Left colon (tissue), 2 donors: ENCODE measurements around the gene HECTD1. TPM values are rescaled to one million over a fixed set of nuclear protein-coding genes. Genes with fewer than 3 reads are reported as not detected.
"Not testable (repeated sequence)": the region's sequence is repeated elsewhere in the genome, so short reads cannot be mapped to it uniquely, and the experiment has no call there.

Experiments
- ATAC-seq: fragments of 200-7000 bp; cut with Tn5 transposase; one replicate; pipeline ENCODE4 v1.9.1; 2020; ENCODE audit warnings: mild to moderate bottlenecking, moderate library complexity
- DNase-seq, 2 donors: peaks; one replicate each; pipeline ENCODE4 v3.0.0-alpha.2; 2020
- intact Hi-C, 2 donors: fragments of 100-400 bp; cut with DNase I in 1 of 2; cut with micrococcal nuclease in 1 of 2; formaldehyde crosslinking; loops; one replicate each; pipeline versions ENCODE4 v1.11.2 to v1.14.0; 2022; cut with DNase I, micrococcal nuclease
- total RNA-seq, 2 donors: library from RNA; stranded (reverse); fragmentation: NEBNext Ultra II Directional; extraction: Animal tissue kit (Norgen Biotek cat#: 25700); gene quantifications; one replicate each; pipeline ENCODE4 v1.2.1, GENCODE V29; 2021
- donor health status: DM: no; HTN: no; CAD: no.
- donor health status: DM: yes; HTN: yes; CAD: no.

Gene HECTD1
- total RNA-seq, 2 donors from 2014 or later, result 129 to 142 TPM

DNA sequence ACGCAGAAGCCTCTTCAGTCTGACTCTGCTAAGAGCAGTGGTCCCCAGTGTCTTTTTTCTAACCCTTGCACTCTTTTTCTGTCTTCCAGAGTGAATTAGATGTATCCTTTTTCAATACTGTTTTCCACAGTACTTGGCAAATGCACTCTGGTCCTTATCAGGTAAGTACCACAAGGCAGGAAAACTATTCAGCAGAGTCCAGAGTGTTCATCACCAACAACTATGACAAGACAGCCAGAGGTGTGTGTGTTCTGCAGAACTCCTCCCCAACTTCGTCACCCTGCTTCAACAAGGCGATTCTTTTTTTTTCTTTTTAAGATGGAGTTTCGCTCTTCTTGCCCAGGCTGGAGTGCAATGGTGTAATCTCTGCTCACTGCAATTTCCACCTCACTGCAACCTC is 127.1 kb downstream of the HECTD1 start:
- ATAC-seq, result peak; percentile 21
- intact Hi-C loops, result loop anchor here in 1 of 2 donors (5.0 kb wide), 1 partner anchor 98 kb away; no protein-coding TSS in a partner anchor
- no peak for DNase-seq

GRCh38 chr14:31080056-31080455 is 127.5 kb downstream of the HECTD1 start:
- DNase-seq, result no peak
- intact Hi-C loops, result loop anchor here in 1 of 2 donors (5.0 kb wide), 1 partner anchor 98 kb away; no protein-coding TSS in a partner anchor
- peak; percentile 88 for ATAC-seq

DNA sequence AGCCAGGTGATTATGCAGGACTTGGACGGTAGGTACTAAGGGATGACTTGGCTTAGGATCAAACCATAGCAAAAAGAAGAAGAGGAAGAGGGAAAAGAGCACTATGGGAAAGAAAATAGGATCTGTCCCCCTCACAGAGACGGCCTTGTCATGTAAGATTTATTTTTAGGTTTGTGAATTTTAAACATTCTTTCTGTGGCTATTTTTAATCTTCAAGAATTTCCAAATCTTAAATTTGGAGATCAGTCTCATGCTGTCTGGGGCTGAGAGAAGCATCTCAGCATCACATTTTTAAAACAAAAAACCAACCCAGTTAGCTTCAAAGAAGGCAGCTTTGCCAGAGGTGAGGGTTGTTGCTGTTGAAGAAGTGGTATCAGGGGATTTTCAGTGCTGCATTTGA is 128.8 kb downstream of the HECTD1 start:
- intact Hi-C loops, result no loop called here
- DNase-seq (no peak), ATAC-seq (no peak)

- no peak for DNase-seq
- ATAC-seq, result no peak
- intact Hi-C loops, result no loop called here
These were observed 132.4 kb downstream of the HECTD1 start for GRCh38 chr14:31075144-31075543.

DNA sequence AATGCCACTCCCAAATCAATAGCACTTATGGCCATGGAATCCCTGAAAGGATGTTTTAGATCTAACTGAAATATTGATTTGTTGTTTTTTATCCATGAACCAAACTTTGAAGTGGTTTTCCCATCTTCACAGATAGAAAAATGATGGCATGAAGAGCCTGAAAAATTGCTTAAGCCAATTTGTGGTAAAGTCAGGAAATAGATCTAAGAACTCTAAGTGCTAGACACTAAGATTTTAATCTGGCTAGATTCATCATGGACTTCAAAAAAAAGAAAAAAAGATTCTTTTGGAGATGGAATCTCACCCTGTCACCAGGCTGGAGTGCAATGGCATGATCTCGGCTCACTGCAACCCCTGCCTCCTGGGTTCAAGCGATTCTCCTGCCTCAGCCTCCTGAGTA is 136.4 kb downstream of the HECTD1 start:
- intact Hi-C loops, result no loop called here
- DNase-seq, result no peak
- ATAC-seq, result no peak

DNA sequence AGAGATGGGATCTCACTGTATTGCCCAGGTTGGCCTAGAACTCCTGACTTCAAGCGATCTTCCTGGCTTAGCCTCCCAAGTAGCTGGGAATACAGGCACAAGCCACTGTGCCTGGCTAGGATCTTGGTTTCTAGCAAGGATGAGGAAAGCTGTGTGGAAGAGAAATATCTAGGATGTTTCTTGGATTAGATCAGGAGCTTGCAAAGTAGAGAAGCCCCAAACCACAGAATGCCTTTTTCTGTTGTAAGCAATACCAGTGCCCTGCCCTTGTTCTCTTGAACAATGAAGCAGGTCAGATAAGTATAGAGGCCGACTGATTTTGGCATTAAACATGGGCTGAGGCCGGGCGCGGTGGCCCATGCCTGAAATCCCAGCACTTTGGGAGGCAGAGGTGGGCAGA is 137.2 kb downstream of the HECTD1 start:
- ATAC-seq (no peak), DNase-seq (no peak)
- intact Hi-C loops, result no loop called here

DNA sequence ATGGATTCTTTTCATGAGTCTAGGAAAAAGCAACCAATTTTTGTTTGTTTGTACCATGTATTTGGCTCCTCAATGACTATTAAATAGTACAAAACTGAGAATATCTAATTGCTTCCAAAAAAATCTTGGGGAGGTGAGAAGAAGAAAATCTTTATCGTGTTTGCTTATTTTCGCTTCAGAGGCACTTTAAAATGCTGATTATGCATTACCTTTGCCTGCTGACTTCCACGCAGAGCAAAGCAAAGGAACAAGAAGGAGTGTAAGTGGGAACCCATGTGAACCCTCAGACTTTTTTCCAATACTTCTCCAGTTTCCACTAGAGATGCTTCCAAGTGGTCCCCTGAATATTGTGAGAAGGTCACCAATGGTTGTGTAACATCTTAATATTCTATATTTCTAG is 138.2 kb downstream of the HECTD1 start:
- ATAC-seq, result no peak
- intact Hi-C loops, result no loop called here

GRCh38 chr14:31068235-31068634 is 139.4 kb downstream of the HECTD1 start:
- intact Hi-C loops, result no loop called here
- ATAC-seq, result no peak
- no peak for DNase-seq

More for the DNA sequence above, 138.2 kb downstream of the HECTD1 start:
- no peak for DNase-seq

- ATAC-seq, intact Hi-C loops, DNase-seq: not testable (repeated sequence)
These were observed 144.7 kb downstream of the HECTD1 start for GRCh38 chr14:31062908-31063307.

- DNase-seq, result no peak
- ATAC-seq, result peak; percentile 42
These were observed 147.2 kb downstream of the HECTD1 start for GRCh38 chr14:31060253-31060875.

GRCh38 chr14:31059152-31059924 is 148.3 kb downstream of the HECTD1 start:
- peak in 1 of 2 donors; percentile 21 for DNase-seq
- intact Hi-C loops, result no loop called here
- ATAC-seq, result peak; percentile 68

More at GRCh38 chr14:31060253-31060875, 147.2 kb downstream of the HECTD1 start:
- intact Hi-C loops, result no loop called here

GRCh38 chr14:31057701-31058364 is 149.8 kb downstream of the HECTD1 start:
- no peak for DNase-seq
- no peak for ATAC-seq
- intact Hi-C loops, result no loop called here

DNA sequence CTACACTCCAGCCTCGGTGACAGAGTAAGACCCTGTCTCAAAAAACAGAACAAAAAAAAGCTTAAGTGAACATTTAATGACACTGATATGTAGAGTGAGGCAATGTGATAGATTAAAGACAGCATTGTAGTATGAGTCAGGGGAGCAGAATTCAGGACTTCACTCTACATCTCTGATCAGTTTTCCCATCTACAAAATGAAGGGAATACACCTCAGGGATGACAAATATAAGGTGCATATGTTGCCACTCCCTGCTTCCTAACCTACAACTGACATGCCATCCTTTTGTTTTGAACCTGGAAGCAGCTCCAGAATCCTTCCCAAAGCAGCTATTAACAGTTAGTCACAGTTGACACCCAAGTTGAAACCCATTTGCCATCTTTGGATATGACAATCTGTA is 150.6 kb downstream of the HECTD1 start:
- intact Hi-C loops, result no loop called here
- ATAC-seq (no peak), DNase-seq (no peak)

DNA sequence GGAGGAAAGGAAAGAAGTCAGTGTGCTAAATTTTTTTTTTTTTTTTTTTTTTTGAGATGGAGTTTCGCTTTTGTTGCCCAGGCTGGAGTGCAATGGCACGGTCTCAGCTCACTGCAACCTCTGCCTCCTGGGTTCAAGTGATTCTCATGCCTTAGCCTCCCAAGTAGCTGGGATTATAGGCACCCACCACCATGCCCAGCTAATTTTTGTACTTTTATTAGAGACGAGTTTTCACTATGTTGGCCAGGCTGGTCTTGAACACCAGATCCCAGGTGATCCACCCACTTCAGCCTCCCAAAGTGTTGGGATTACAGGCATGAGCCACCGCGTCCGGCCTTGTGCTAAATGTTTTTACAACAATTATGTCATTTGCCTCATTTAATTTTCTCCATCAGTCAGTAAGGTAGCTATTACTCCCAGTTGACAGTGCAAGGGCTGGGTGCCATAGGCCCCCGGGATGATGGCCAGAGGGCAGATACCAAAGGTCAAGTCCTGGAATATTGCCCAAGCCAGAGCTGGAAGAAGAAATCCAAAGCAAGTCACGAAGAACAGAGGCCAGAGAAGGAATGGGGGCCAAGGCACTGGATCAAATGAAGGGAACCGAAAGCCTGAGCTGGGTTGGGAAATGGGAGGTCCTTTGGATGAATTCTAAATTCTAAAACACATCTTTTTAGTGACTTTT is 154.5 kb downstream of the HECTD1 start:
- intact Hi-C loops, result not testable (repeated sequence)
- DNase-seq, result peak; percentile 12 to 31
- peak; percentile 55 for ATAC-seq

DNA sequence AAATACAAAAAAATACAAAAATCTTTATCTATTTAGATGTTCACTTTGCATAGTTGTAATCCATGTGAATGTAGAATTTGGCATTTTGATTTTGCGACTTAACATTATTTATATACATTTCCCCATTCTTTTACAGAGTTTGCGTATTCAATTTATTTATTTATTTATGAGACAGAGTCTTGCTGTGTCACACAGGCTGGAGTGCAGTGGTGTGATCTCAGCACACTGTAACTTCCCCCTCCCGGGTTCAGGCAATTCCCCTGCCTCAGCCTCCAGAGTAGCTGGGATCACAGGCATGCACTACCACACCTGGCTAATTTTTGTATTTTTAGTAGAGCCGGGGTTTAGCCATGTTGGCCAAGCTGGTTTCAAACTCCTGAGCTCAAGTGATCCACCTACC is 156.1 kb downstream of the HECTD1 start:
- DNase-seq, result no peak
- intact Hi-C loops, result no loop called here
- no peak for ATAC-seq

- intact Hi-C loops, result no loop called here
- no peak for ATAC-seq
- no peak for DNase-seq
These were observed 156.6 kb downstream of the HECTD1 start for GRCh38 chr14:31051023-31051422.
